ENCODE measurements around the gene PIBF1.

PIBF1 gene

GRCh38 chr13:73062468-73062867, 280.5 kb downstream of the PIBF1 start:
- no peak for TF ChIP-seq CTCF (IDR thresholded peaks at IDR 0.05; ENCODE audit: control extremely low read depth, extremely low read depth, low read depth, missing control alignments)
- ChIA-PET POLR2A (interaction anchor here (0.5 kb wide), 1 partner anchor 308 kb away, joined by 6 read pairs; no protein-coding TSS in a partner anchor), CTCF (interaction anchor here (1.0 kb wide), 1 partner anchor 8 kb away, joined by 4 read pairs; no protein-coding TSS in a partner anchor)
- no peak for DNase-seq (ENCODE audit: extremely low spot score)

DNA sequence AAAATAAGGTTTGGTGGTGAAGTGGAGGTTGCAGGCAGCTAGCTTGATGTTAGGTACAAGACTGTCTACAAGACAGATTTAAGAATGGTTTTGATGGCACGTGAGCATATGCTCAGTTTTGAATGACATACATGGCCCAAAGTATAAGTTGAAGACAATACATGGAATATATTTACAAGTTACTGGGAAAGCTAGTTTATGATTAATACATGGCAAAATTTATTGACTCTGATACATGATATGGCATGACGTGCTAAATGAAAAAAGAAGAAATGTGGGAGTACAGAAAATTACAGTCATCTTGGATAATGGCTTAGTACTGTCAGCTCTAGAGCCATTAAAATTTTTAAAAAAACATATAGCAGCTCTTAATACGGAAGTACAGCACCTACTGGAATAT, 281.2 kb downstream of the PIBF1 start:
- ChIA-PET POLR2A (interaction anchor here (0.5 to 0.7 kb wide), 3 partner anchors 31 to 328 kb away, joined by 4 to 9 read pairs (median 6); no protein-coding TSS in a partner anchor), CTCF (interaction anchor here (1.8 to 2.0 kb wide), 2 partner anchors 9 to 13 kb away, joined by 4 to 6 read pairs; no protein-coding TSS in a partner anchor)
- no peak for DNase-seq (ENCODE audit: extremely low spot score)
- TF ChIP-seq CTCF (IDR thresholded peaks at IDR 0.05; ENCODE audit: control extremely low read depth, extremely low read depth, low read depth, missing control alignments), result no peak

GRCh38 chr13:73065036-73065435, 283.1 kb downstream of the PIBF1 start:
- CTCF ChIA-PET, result interaction anchor here (1.5 to 2.0 kb wide), 3 partner anchors 7 to 15 kb away, joined by 4 to 6 read pairs (median 4); no protein-coding TSS in a partner anchor
- no peak for DNase-seq (ENCODE audit: extremely low spot score)
- no peak for TF ChIP-seq CTCF (IDR thresholded peaks at IDR 0.05; ENCODE audit: control extremely low read depth, extremely low read depth, low read depth, missing control alignments)
- POLR2A ChIA-PET, result interaction anchor here (0.6 kb wide), 1 partner anchor 13 kb away, joined by 7 read pairs; no protein-coding TSS in a partner anchor

GRCh38 chr13:73065665-73066340, 283.9 kb downstream of the PIBF1 start:
- no peak for TF ChIP-seq CTCF (IDR thresholded peaks at IDR 0.05; ENCODE audit: control extremely low read depth, extremely low read depth, low read depth, missing control alignments)
- POLR2A ChIA-PET, result no interaction called here
- DNase-seq (ENCODE audit: extremely low spot score), result no peak
- CTCF ChIA-PET, result no interaction called here

Measured in GM10248 (cell line).